Kidney tubule cell (primary cell): ENCODE measurements around the gene RAP1A.
"Not testable (repeated sequence)": the region's sequence is repeated elsewhere in the genome, so short reads cannot be mapped to it uniquely, and the experiment has no call there.

Source experiments
- DNase-seq: peaks from one replicate; pipeline ENCODE4 v3.0.0-alpha.2; 2018; ENCODE audit warnings: low spot score

The RAP1A gene

DNA sequence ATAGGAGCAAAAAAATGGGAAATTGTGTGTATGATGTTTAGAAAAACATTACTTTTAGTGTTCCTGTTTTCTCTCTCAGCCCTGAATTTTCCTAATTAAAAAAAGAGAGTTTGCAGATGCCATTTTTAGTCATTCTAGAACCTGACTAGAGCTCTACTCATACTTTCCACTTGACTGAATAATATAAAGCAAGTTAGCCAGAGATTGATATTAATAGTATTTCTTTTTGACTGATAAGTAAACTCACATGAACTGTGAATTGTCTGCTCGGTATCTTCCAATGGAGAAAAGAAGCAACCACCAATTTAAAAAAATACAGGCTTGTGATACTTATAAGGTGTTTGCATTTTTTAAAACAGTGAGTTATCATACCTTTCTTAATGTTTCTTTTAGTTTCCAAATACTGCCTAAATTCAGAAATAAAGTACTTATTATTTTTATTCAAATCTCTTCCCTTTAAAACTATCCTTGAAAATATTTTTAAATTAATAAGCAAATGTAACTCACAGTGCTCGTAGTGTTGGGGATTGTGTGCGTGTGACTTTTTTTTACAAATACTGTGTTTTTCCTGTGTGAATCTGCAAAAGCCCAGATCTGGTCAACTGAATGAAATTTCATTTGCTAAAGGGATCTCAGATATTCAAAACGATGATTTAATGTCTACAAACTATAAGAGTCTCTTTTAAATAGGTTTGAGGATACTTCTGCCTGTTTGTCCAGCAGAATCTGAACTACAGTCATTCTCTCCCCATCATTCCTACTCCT lies 9.8 kb downstream of the RAP1A start:
- DNase-seq, result no peak

- DNase-seq, result no peak
Observed at GRCh38 chr1:111630567-111630966, 11.0 kb downstream of the RAP1A start.

DNA sequence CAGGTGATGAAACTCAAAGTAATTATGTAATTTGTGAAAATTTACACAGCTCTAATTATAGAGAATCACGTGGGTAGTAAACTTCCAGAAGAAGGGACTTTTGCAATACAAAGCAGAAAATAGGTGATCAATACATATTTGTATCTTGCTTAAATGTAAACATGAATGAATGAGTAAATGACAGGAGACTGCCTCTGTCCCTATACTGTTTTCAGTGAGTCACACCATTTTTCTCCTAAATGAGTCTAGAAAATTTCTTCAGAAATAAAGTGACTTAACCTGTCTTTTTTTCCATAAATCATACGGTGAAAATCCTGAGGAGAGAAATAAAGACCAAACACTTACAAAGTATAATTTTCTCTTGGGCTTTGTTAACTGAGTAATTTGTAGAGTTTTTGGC lies 11.9 kb downstream of the RAP1A start:
- no peak for DNase-seq

GRCh38 chr1:111632771-111633170 lies 13.2 kb downstream of the RAP1A start:
- not testable (repeated sequence) for DNase-seq

- DNase-seq, result no peak
Observed at GRCh38 chr1:111633736-111634247, 14.2 kb downstream of the RAP1A start.

GRCh38 chr1:111635324-111636009 lies 15.9 kb downstream of the RAP1A start:
- no peak for DNase-seq

DNA sequence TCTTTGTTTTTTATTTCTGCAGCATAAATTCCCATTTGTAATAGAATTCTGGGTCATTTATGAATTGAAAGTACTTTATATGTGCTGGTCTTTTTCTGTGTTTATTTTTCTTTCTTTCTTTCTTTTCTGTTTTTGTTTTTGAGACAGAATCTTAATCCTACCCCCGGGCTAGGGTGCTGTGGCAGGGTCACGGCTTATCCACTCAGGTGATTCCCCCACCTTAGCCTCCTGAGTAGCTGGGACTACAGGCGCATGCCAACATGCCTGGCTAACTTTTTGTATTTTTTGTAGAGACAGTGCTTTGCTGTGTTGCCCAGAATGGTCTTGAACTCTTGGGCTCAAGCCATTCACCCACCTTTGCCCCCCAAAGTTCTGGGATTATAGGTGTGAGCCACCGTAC lies 18.7 kb downstream of the RAP1A start:
- DNase-seq, result no peak

- DNase-seq, result no peak
Observed at GRCh38 chr1:111639602-111640198, 20.1 kb downstream of the RAP1A start.

DNA sequence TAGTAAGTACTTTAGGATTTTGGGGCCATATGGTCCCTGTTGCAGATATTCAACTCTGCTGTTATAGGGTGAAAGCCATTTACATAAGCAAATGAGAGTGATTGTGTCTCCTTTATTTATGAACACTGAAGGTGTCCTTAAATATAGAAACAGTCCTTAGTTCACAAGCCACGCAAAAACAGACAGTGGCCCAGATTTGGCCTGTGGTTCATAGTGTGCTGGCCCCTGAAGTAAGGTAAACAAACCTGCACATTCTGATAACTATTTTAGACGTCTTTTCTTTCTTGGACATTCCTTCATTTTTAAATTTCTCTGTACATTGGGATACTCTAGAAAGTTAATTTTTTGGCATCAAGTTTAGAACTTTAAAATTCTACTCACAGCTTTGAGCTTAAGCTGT lies 23.5 kb downstream of the RAP1A start:
- no peak for DNase-seq

DNA sequence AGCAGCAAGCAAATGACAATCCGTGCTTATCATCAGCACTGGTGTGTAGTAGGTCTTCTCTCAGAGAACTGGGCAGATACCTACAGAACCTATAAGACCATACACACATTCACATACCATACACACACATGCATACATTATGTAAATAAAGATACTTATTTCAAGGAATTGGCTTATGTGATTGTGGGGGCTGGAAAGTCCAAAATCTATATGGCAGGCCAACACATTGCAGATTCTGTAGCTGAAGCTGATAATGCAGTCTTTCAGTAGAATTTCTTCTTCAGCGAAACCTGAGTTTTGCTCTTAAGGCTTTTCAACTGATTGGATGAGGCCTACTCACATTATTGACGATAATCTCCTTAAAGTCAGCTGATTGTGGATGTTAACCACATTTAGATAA lies 24.1 kb downstream of the RAP1A start:
- DNase-seq, result no peak

GRCh38 chr1:111644506-111644905 lies 24.9 kb downstream of the RAP1A start:
- no peak for DNase-seq

- no peak for DNase-seq
Observed at GRCh38 chr1:111647736-111648135, 28.1 kb downstream of the RAP1A start.

GRCh38 chr1:111648806-111649205 lies 29.2 kb downstream of the RAP1A start:
- DNase-seq, result no peak

GRCh38 chr1:111649227-111649626 lies 29.6 kb downstream of the RAP1A start:
- no peak for DNase-seq

- no peak for DNase-seq
Observed at GRCh38 chr1:111649648-111650047, 30.1 kb downstream of the RAP1A start.

DNA sequence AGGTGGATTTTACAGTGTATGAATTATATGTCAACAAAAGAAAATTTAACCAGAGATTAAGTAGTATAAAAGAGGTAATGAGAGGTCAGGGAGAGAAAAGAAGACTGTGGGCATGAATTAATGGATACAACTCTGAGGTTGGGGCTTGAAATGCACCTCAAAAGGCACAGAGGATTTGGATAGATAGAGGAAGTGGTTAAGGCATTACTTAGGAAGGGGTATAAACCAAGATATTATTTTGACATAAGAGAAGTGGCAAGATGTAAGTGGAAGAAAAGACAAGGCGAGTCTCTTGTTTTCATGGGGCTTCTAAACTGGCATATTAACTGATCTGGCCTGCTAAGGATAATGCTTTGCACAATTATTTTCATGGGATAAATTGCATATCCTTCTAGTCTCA lies 34.1 kb downstream of the RAP1A start:
- no peak for DNase-seq

GRCh38 chr1:111654839-111655238 lies 35.2 kb downstream of the RAP1A start:
- no peak for DNase-seq

DNA sequence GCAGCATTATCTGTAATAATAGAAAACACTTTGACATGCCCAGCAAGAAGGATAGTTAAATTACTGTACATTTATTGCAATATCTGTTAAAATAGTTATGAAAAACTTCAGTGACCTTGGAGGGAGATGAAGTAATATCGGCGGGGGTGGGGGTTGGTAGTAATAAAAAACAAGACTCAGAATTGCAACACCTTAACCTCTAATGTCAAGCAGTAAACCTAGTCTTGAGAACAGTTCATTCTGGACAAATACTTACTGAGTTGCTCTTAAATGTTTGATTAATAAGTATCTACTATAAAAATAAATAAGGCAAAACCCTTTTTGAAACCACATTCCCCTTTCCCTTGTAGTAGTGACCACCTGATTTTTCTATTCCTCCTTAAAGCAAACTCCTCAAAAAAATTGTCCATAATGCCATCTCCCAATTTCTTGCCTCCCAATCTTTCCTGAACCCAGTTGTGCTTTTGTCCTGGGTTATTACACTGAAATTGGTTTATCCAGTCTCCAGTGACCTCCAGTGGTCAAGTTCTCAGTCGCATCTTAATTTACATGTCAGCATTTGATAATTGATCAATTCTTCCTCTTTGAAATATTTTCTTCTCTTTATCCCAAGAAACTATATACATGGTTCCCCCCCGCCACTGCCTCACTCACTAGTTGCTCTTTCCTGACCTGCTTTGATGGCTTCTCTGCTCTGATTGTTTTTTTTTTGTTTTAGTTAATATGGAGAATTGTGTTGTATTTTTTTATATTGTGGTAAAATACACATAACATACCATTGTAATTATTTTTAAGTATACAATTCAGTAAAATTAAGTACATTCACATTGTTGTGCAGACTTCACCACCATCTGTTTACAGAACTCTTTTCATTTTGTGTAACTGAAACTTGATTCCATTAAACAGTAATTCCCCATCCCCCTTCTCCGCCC lies 36.8 kb downstream of the RAP1A start:
- peak; percentile 66 for DNase-seq

DNA sequence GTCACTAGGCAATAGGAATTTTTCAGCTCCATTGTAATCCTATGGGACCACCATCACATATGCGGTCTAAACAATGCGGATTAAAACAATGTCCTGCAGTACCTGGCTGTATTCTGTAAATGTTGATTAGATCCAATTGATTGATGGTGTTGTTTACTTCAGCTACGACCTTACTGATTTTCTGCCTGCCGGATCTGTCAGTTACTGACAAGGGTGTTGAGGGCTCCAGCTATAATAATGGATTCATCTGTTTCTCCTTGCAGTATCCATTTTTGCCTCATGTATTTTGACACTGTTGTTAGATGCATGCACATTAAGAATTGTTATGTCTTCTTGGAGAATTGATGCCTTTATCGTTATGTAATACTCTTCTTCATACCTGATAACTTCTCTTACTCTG lies 39.0 kb downstream of the RAP1A start:
- DNase-seq, result no peak

GRCh38 chr1:111660204-111661150 lies 40.9 kb downstream of the RAP1A start:
- DNase-seq, result no peak

DNA sequence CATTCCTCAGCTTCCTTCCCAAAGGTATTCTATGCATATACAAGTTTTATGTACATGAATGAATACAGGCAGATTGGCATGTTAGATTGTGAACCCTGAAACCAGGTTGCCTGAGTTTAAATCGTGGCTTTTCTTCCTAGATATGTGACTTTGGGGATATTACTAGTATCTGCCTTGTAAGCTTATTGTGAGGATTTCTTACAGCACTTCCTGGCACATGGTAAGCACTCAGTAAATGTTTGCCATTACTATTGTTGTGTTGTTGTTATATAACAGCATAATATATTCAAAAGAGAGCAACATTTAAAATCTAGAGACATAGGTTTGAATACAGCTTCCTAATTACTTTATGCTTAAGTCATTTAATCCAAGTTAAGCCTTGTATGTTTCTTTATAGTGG lies 45.1 kb downstream of the RAP1A start:
- no peak for DNase-seq
